ENCODE data around the gene FIBP.
"Not testable (repeated sequence)": the region's sequence is repeated elsewhere in the genome, so short reads cannot be mapped to it uniquely, and the experiment has no call there.

FIBP gene

GRCh38 chr11:65894034-65894591 lies 5.8 kb upstream of the FIBP start:
- H3K4me3 ChIP-seq (ENCODE audit: low read depth, low read length), result peak overlapping the region; percentile 8; the same call in 1 of the 2 replicates
- ChIA-PET CTCF (interaction anchor here (1.2 to 33.3 kb wide), 6 partner anchors 9 to 85 kb away, joined by 3 to 1090 read pairs (median 10); partner anchors contain the start of genes FOSL1 and SART1), POLR2A (interaction anchor here (0.9 to 8.7 kb wide), 3 partner anchors 6 to 23 kb away, joined by 3 to 136 read pairs (median 127); partner anchors contain the start of genes C11orf68, DRAP1 and FOSL1)
- DNase-seq (ENCODE audit: low read depth, low spot score), result no peak
- no peak for TF ChIP-seq CTCF (IDR thresholded peaks at IDR 0.05; ENCODE audit: insufficient read depth, low read length, missing control alignments)

GRCh38 chr11:65892661-65893317 lies 4.5 kb upstream of the FIBP start:
- CTCF ChIA-PET, result interaction anchor here (1.4 to 33.3 kb wide), 6 partner anchors 8 to 86 kb away, joined by 3 to 1090 read pairs (median 14); partner anchors contain the start of genes FOSL1, MUS81 and SART1
- POLR2A ChIA-PET, result interaction anchor here (5.4 to 8.7 kb wide), 3 partner anchors 7 to 25 kb away, joined by 29 to 136 read pairs (median 127); partner anchors contain the start of genes C11orf68, DRAP1 and FOSL1

GRCh38 chr11:65892137-65892540 lies 3.9 kb upstream of the FIBP start:
- ChIA-PET CTCF (interaction anchor here (2.5 to 33.3 kb wide), 5 partner anchors 7 to 87 kb away, joined by 7 to 1090 read pairs (median 17); partner anchors contain the start of genes FOSL1, MUS81 and SART1), POLR2A (interaction anchor here (1.7 to 8.7 kb wide), 6 partner anchors 8 to 90 kb away, joined by 6 to 136 read pairs (median 48); partner anchors contain the start of genes C11orf68, CFL1, DRAP1 and FOSL1)
- peak overlapping the region; percentile 73 for H3K4me3 ChIP-seq (ENCODE audit: low read depth, low read length)
- DNase-seq (ENCODE audit: low read depth, low spot score), result not testable (repeated sequence)

More at GRCh38 chr11:65892661-65893317, 4.5 kb upstream of the FIBP start:
- no peak for DNase-seq (ENCODE audit: low read depth, low spot score)
- H3K4me3 ChIP-seq (ENCODE audit: low read depth, low read length), result peak overlapping the region; percentile 73
- TF ChIP-seq CTCF (IDR thresholded peaks at IDR 0.05; ENCODE audit: insufficient read depth, low read length, missing control alignments), result no peak

GRCh38 chr11:65891219-65892136 lies 3.2 kb upstream of the FIBP start:
- ChIA-PET POLR2A (interaction anchor here (0.7 to 8.7 kb wide), 13 partner anchors 8 to 233 kb away, joined by 3 to 136 read pairs (median 5); partner anchors contain the start of genes C11orf68, CFL1, DRAP1 and FOSL1), CTCF (interaction anchor here (0.9 to 33.3 kb wide), 7 partner anchors 9 to 88 kb away, joined by 3 to 1090 read pairs (median 20); partner anchors contain the start of genes C11orf68, CTSW, EFEMP2 and FOSL1)
- peak overlapping the region; percentile 73 for H3K4me3 ChIP-seq (ENCODE audit: low read depth, low read length)
- TF ChIP-seq CTCF (IDR thresholded peaks at IDR 0.05; ENCODE audit: insufficient read depth, low read length, missing control alignments), result peak; percentile 37
- DNase-seq (ENCODE audit: low read depth, low spot score), result no peak

- DNase-seq (ENCODE audit: low read depth, low spot score), result peak; percentile 66
- H3K4me3 ChIP-seq (ENCODE audit: low read depth, low read length), result peak within 1 kb of the TSS; percentile 73
- ChIA-PET POLR2A (interaction anchor here (0.7 to 8.7 kb wide), 18 partner anchors 9 to 232 kb away, joined by 3 to 136 read pairs (median 4); partner anchors contain the start of genes C11orf68, CFL1, DRAP1 and FOSL1), CTCF (interaction anchor here (0.9 to 33.3 kb wide), 18 partner anchors 9 to 185 kb away, joined by 3 to 1090 read pairs (median 9); partner anchors contain the start of genes C11orf68, CTSW, EFEMP2 and FOSL1)
- peak; percentile 21 for TF ChIP-seq CTCF (IDR thresholded peaks at IDR 0.05; ENCODE audit: insufficient read depth, low read length, missing control alignments)
Observed at GRCh38 chr11:65890324-65891218, 2.3 kb upstream of the FIBP start, which contains the start of gene CCDC85B. Gene CCDC85B (plus strand): TSS chr11:65890673. CDS start chr11:65890784, 111 bp downstream.

All from AG04449 (cell line).